ENCODE measurements around the gene OLFML2A. TPM values are rescaled to one million over a fixed set of nuclear protein-coding genes. Genes with fewer than 3 reads are reported as not detected.
"Not testable (repeated sequence)": the region's sequence is repeated elsewhere in the genome, so short reads cannot be mapped to it uniquely, and the experiment has no call there.

The OLFML2A gene
- total and polyA plus RNA-seq, 2 donors from 2014 or later = 5.1 to 12.2 TPM

DNA sequence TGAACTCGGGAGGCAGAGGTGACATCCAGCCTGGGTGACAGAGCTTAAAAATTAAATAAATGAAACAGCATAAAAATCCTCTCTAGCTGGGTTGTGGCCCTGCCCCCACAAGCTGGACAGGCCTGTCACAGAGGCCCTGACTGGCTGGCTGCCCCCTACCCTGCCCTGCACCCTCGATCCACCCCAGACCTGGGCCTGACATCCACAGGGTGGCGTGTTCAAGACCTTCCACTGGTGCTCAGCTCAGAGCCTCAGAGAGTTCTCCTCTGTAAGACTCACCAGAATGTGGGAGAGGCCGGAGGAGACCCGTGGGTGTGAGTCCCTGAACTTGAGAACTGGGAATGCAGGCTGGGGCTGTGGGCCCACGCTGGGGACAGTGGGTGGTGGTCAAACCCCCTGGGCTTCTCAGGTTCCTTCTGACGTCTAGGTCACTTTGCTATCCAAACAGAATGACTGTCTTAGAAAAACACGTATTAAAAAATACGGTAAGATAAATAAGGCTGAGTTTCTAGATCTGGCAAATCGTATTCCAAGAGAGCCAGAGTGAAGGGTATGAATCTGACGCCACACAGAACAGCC, 66.6 kb downstream of the OLFML2A start:
- H3K27ac ChIP-seq (ENCODE audit: low read depth in 2 of 2, low read length in 2 of 2) = no peak overlapping the region
- peak; percentile 40 to 60 (median 52) for DNase-seq
- FAIRE-seq = no peak

GRCh38 chr9:124844291-124844690, 67.4 kb downstream of the OLFML2A start:
- Histone ChIP-seq H3K27ac (ENCODE audit: low read depth in 2 of 2, low read length in 2 of 2) (no peak overlapping the region), H3K27me3 (ENCODE audit: control insufficient read depth, insufficient read depth, low read length) (no peaks in the 10 kb centered on the region), H3K4me3 (ENCODE audit: low read length in 3 of 3) (no peak overlapping the region), H3K9ac (ENCODE audit: low read length in 3 of 3) (no peak overlapping the region), H3K9me3 (ENCODE audit: control insufficient read depth in 2 of 3, insufficient read depth in 1 of 3, low read length in 3 of 3) (no peaks in the 10 kb centered on the region), H3K36me3 (ENCODE audit: control insufficient read depth in 2 of 3, insufficient read depth in 3 of 3, low read length in 3 of 3) (no peaks in the 10 kb centered on the region), H3K4me1 (ENCODE audit: control insufficient read depth in 2 of 3, insufficient read depth in 2 of 3, low read depth in 1 of 3, low read length in 3 of 3) (no peaks in the 10 kb centered on the region)
- TF ChIP-seq CTCF (IDR thresholded peaks at IDR 0.05; ENCODE audit: borderline replicate concordance, extremely low read depth, insufficient read depth) = no peak
- intact Hi-C loops (cut with DNase I) = no loop called here
- DNase-seq = peak in 4 of 5 donors; percentile 8 to 38 (median 28)
- no peak for FAIRE-seq

More for the DNA sequence above, 66.6 kb downstream of the OLFML2A start:
- H3K9me3 ChIP-seq (ENCODE audit: control insufficient read depth in 2 of 3, insufficient read depth in 1 of 3, low read length in 3 of 3) = no peaks in the 10 kb centered on the region
- intact Hi-C loops (cut with DNase I) = no loop called here
- no peaks in the 10 kb centered on the region for H3K36me3 ChIP-seq (ENCODE audit: control insufficient read depth in 2 of 3, insufficient read depth in 3 of 3, low read length in 3 of 3)
- no peak overlapping the region for H3K9ac ChIP-seq (ENCODE audit: low read length in 3 of 3)
- TF ChIP-seq CTCF (IDR thresholded peaks at IDR 0.05; ENCODE audit: borderline replicate concordance, extremely low read depth, insufficient read depth) = no peak
- H3K4me1 ChIP-seq (ENCODE audit: control insufficient read depth in 2 of 3, insufficient read depth in 2 of 3, low read depth in 1 of 3, low read length in 3 of 3) = no peaks in the 10 kb centered on the region
- H3K4me3 ChIP-seq (ENCODE audit: low read length in 3 of 3) = no peak overlapping the region
- H3K27me3 ChIP-seq (ENCODE audit: control insufficient read depth, insufficient read depth, low read length) = no peaks in the 10 kb centered on the region

- FAIRE-seq; intact Hi-C loops (cut with DNase I): not testable (repeated sequence)
Observed at GRCh38 chr9:124846467-124846866, 69.5 kb downstream of the OLFML2A start.

GRCh38 chr9:124846969-124847368, 70.0 kb downstream of the OLFML2A start:
- DNase-seq = peak in 1 of 5 donors; percentile 1
- Histone ChIP-seq H3K4me1 (ENCODE audit: control insufficient read depth in 2 of 3, insufficient read depth in 2 of 3, low read depth in 1 of 3, low read length in 3 of 3) (no peaks in the 10 kb centered on the region), H3K9ac (ENCODE audit: low read length in 3 of 3) (no peak overlapping the region), H3K4me3 (ENCODE audit: low read length in 3 of 3) (no peak overlapping the region), H3K27me3 (ENCODE audit: control insufficient read depth, insufficient read depth, low read length) (no peaks in the 10 kb centered on the region), H3K36me3 (ENCODE audit: control insufficient read depth in 2 of 3, insufficient read depth in 3 of 3, low read length in 3 of 3) (no peaks in the 10 kb centered on the region), H3K9me3 (ENCODE audit: control insufficient read depth in 2 of 3, insufficient read depth in 1 of 3, low read length in 3 of 3) (no peaks in the 10 kb centered on the region), H3K27ac (ENCODE audit: low read depth in 2 of 2, low read length in 2 of 2) (no peak overlapping the region)
- no peak for FAIRE-seq
- no peak for TF ChIP-seq CTCF (IDR thresholded peaks at IDR 0.05; ENCODE audit: borderline replicate concordance, extremely low read depth, insufficient read depth)
- intact Hi-C loops (cut with DNase I) = no loop called here

More at GRCh38 chr9:124846467-124846866, 69.5 kb downstream of the OLFML2A start:
- H3K27me3 ChIP-seq (ENCODE audit: control insufficient read depth, insufficient read depth, low read length); H3K27ac ChIP-seq (ENCODE audit: low read depth in 2 of 2, low read length in 2 of 2); H3K9ac ChIP-seq (ENCODE audit: low read length in 3 of 3); H3K4me1 ChIP-seq (ENCODE audit: control insufficient read depth in 2 of 3, insufficient read depth in 2 of 3, low read depth in 1 of 3, low read length in 3 of 3); H3K9me3 ChIP-seq (ENCODE audit: control insufficient read depth in 2 of 3, insufficient read depth in 1 of 3, low read length in 3 of 3); H3K36me3 ChIP-seq (ENCODE audit: control insufficient read depth in 2 of 3, insufficient read depth in 3 of 3, low read length in 3 of 3); H3K4me3 ChIP-seq (ENCODE audit: low read length in 3 of 3): not testable (repeated sequence)
- peak in 1 of 5 donors; percentile 10 for DNase-seq

Measured in kidney (tissue), 14 donors.